SK-N-SH treated with all-trans-retinoic acid at 6 μM for 48 hours (cell line): ENCODE measurements around the gene KCNA10.
A peak's percentile ranks its signal among the peaks of the same experiment; 100 is the strongest.
"Not testable (repeated sequence)": the region's sequence is repeated elsewhere in the genome, so short reads cannot be mapped to it uniquely, and the experiment has no call there.

Experiments
- ATAC-seq: fragments of 200-7000 bp; cut with Tn5 transposase; 3 replicates; pipeline ENCODE4 v1.9.1; 2020; ENCODE audit warnings: mild to moderate bottlenecking, moderate library complexity
- ARNTL ChIP-seq: fragments of 450-650 bp; formaldehyde crosslinking; IDR thresholded peaks from 2 replicates; pipeline ENCODE4 v1.5.0; 2020; ENCODE audit warnings: low read depth, mild to moderate bottlenecking, moderate library complexity, borderline replicate concordance
- CREB5 ChIP-seq: fragments of 250-450 bp; sonication (Bioruptor Pico); IDR thresholded peaks from 2 replicates; pipeline ENCODE4 v1.5.1; 2020; ENCODE audit warnings: low read depth, mild to moderate bottlenecking, moderate library complexity
- CSDC2 ChIP-seq: fragments of 250-450 bp; sonication (Bioruptor Pico); IDR thresholded peaks from 2 replicates; pipeline ENCODE4 v1.5.0; 2020; ENCODE audit warnings: mild to moderate bottlenecking, moderate library complexity
- CSRNP3 ChIP-seq: fragments of 250-450 bp; sonication (Bioruptor Pico); IDR thresholded peaks from 2 replicates; pipeline ENCODE4 v1.5.1; 2021; ENCODE audit warnings: mild to moderate bottlenecking, moderate library complexity
- ESRRG ChIP-seq: fragments of 250-450 bp; sonication (Bioruptor Pico); IDR thresholded peaks from 2 replicates; pipeline ENCODE4 v1.6.1; 2021; ENCODE audit warnings: mild to moderate bottlenecking
- GLIS3 ChIP-seq: fragments of 250-450 bp; sonication (Bioruptor Pico); IDR thresholded peaks from 2 replicates; pipeline ENCODE4 v1.5.0; 2020; ENCODE audit warnings: mild to moderate bottlenecking, moderate library complexity
- ISL1 ChIP-seq: fragments of 250-450 bp; sonication (Bioruptor Pico); IDR thresholded peaks from 2 replicates; pipeline ENCODE4 v2.1.2; 2022; ENCODE audit warnings: mild to moderate bottlenecking, moderate library complexity
- OSR1 ChIP-seq: fragments of 250-450 bp; sonication (Bioruptor Pico); IDR thresholded peaks from 2 replicates; pipeline ENCODE4 v1.8.0; 2022; ENCODE audit warnings: moderate library complexity, mild to moderate bottlenecking, inconsistent platforms
- POU6F1 ChIP-seq: fragments of 250-450 bp; sonication (Bioruptor Pico); IDR thresholded peaks from 2 replicates; pipeline ENCODE4 v1.8.0; 2021; ENCODE audit warnings: low read depth, mild to moderate bottlenecking, moderate library complexity, borderline replicate concordance
- PPARA ChIP-seq: fragments of 250-450 bp; sonication (Bioruptor Pico); IDR thresholded peaks from 2 replicates; pipeline ENCODE4 v1.5.0; 2020; ENCODE audit warnings: mild to moderate bottlenecking, borderline replicate concordance
- RARB ChIP-seq: fragments of 250-450 bp; sonication (Bioruptor Pico); IDR thresholded peaks from 2 replicates; pipeline ENCODE4 v1.8.0; 2021; ENCODE audit warnings: mild to moderate bottlenecking, moderate library complexity
- SNAI2 ChIP-seq: fragments of 250-450 bp; sonication (Bioruptor Pico); IDR thresholded peaks from 2 replicates; pipeline ENCODE4 v1.5.0; 2020; ENCODE audit warnings: mild to moderate bottlenecking, moderate library complexity
- TCF4 ChIP-seq: fragments of 250-450 bp; sonication (Bioruptor Pico); IDR thresholded peaks from 2 replicates; pipeline ENCODE4 v1.8.0; 2021; ENCODE audit warnings: mild to moderate bottlenecking, moderate library complexity, borderline replicate concordance
- TOX ChIP-seq: fragments of 250-450 bp; sonication (Bioruptor Pico); IDR thresholded peaks from 2 replicates; pipeline ENCODE4 v1.8.0; 2021; ENCODE audit warnings: mild to moderate bottlenecking, moderate library complexity, borderline replicate concordance
- TSHZ2 ChIP-seq: fragments of 250-450 bp; sonication (Bioruptor Pico); IDR thresholded peaks from 2 replicates; pipeline ENCODE4 v1.5.0; 2020; ENCODE audit warnings: mild to moderate bottlenecking, moderate library complexity
- ZFP30 ChIP-seq: fragments of 450-650 bp; formaldehyde crosslinking; IDR thresholded peaks from 2 replicates; pipeline ENCODE4 v1.5.0; 2022; ENCODE audit warnings: mild to moderate bottlenecking, moderate library complexity
- ZNF70 ChIP-seq: fragments of 450-650 bp; formaldehyde crosslinking; IDR thresholded peaks from 2 replicates; pipeline ENCODE4 v1.5.0; 2020; ENCODE audit warnings: mild to moderate bottlenecking, moderate library complexity

The KCNA10 gene

GRCh38 chr1:110515891-110516290 lies 3.1 kb downstream of the KCNA10 start:
- TF ChIP-seq GLIS3: no peak
- TF ChIP-seq ESRRG: no peak
- TF ChIP-seq CREB5 (CRISPR knock-in tag): no peak
- no peak for ATAC-seq

- TF ChIP-seq ZFP30 (CRISPR knock-in tag): no peak
- TF ChIP-seq POU6F1 (CRISPR knock-in tag): no peak
- TF ChIP-seq TOX (CRISPR knock-in tag): no peak
- TF ChIP-seq ISL1 (CRISPR knock-in tag): no peak
- no peak for TF ChIP-seq RARB (CRISPR knock-in tag)
- TF ChIP-seq PPARA (CRISPR knock-in tag): no peak
- no peak for TF ChIP-seq TSHZ2 (CRISPR knock-in tag)
- TF ChIP-seq CSDC2: no peak
- TF ChIP-seq CSRNP3 (CRISPR knock-in tag): no peak
- TF ChIP-seq OSR1 (CRISPR knock-in tag): no peak
- no peak for TF ChIP-seq ESRRG
- no peak for TF ChIP-seq SNAI2 (CRISPR knock-in tag)
- TF ChIP-seq TCF4 (CRISPR knock-in tag): no peak
- TF ChIP-seq ARNTL: no peak
- no peak for TF ChIP-seq ZNF70 (CRISPR knock-in tag)
- no peak for ATAC-seq
Measured at GRCh38 chr1:110515041-110515440, 3.9 kb downstream of the KCNA10 start.

GRCh38 chr1:110513511-110513910 lies 5.5 kb downstream of the KCNA10 start:
- TF ChIP-seq ARNTL (no peak), SNAI2 (CRISPR knock-in tag) (no peak), TSHZ2 (CRISPR knock-in tag) (no peak), PPARA (CRISPR knock-in tag) (no peak)
- TF ChIP-seq, all 23 proteins: peak for 0
- ATAC-seq: peak; percentile 63

- no peak for ATAC-seq
- no peak for TF ChIP-seq CSRNP3 (CRISPR knock-in tag)
- no peak for TF ChIP-seq ARNTL
- TF ChIP-seq CREB5 (CRISPR knock-in tag): no peak
- TF ChIP-seq TSHZ2 (CRISPR knock-in tag): no peak
- no peak for TF ChIP-seq ZNF70 (CRISPR knock-in tag)
Measured at GRCh38 chr1:110511436-110511835, 7.5 kb downstream of the KCNA10 start.

- not testable (repeated sequence) for ATAC-seq
Measured at GRCh38 chr1:110510921-110511320, 8.1 kb downstream of the KCNA10 start.
